Measurements from ENCODE around the gene TMEM184B. TPM values are rescaled to one million over a fixed set of nuclear protein-coding genes. Genes with fewer than 3 reads are reported as not detected.

Gene TMEM184B
- total RNA-seq, 6 experiments from 2014 or later, result 7.9 to 42.6 (median 16.9) TPM

DNA sequence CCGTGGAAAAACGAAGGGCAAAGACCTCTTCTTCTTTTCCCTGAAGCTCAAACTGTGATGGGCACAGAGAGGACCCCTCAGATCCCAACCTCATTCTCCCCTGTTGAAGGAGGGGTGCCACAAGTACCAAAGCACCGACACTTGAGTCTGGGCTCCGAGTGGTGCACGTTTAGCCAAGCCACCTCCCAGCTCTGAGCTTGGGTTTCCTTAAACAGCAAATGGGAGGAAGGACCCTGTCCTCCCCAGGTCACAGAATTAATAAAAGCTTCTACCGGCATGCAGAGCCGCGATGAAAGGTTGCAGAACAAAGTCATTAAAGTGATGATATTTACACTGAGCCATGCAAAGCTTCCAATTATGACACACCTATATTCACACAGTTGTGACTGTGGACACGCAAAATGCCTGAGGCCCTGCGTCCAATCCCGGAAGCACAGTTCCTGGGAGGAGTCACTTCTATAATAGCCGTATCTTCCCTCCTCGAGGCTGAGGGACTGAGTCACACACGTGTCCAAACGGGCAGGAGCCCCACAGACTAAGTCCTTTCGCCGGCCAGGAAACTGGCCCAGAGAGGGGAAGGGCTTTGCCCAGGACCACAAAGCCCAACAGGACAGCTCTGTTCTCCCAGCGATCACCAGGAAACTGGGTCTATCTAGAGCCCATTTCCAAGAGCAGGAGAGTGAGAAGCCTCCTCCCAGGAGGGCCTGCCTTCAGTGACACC is 45.3 kb upstream of the TMEM184B start:
- ATAC-seq (peak; percentile 16 to 49 (median 34)), DNase-seq (peak in 1 of 3 donors; percentile 58)
- intact Hi-C loops (cut with DNase I), result no loop called here
- Histone ChIP-seq H3K4me1 (peaks cover 0 to 7% (median 0%) of the 10 kb centered on the region in 4 donors), H3K4me3 (peak overlapping the region in 2 of 3 donors; percentile 20 to 66), H3K27ac (peak overlapping the region; percentile 61 to 86 (median 84)), H3K9me3 (no peaks in the 10 kb centered on the region), H3K36me3 (no peaks in the 10 kb centered on the region), H3K27me3 (no peaks in the 10 kb centered on the region)
- 51% methylated on average over 11 of the region's 18 CpGs for WGBS (ENCODE audit: insufficient coverage, low coverage, low lambda C conversion rate, missing lambda C conversion rate)
- TF ChIP-seq CTCF (IDR thresholded peaks at IDR 0.05), result no peak
- TF ChIP-seq POLR2A (IDR thresholded peaks at IDR 0.05), result no peak

DNA sequence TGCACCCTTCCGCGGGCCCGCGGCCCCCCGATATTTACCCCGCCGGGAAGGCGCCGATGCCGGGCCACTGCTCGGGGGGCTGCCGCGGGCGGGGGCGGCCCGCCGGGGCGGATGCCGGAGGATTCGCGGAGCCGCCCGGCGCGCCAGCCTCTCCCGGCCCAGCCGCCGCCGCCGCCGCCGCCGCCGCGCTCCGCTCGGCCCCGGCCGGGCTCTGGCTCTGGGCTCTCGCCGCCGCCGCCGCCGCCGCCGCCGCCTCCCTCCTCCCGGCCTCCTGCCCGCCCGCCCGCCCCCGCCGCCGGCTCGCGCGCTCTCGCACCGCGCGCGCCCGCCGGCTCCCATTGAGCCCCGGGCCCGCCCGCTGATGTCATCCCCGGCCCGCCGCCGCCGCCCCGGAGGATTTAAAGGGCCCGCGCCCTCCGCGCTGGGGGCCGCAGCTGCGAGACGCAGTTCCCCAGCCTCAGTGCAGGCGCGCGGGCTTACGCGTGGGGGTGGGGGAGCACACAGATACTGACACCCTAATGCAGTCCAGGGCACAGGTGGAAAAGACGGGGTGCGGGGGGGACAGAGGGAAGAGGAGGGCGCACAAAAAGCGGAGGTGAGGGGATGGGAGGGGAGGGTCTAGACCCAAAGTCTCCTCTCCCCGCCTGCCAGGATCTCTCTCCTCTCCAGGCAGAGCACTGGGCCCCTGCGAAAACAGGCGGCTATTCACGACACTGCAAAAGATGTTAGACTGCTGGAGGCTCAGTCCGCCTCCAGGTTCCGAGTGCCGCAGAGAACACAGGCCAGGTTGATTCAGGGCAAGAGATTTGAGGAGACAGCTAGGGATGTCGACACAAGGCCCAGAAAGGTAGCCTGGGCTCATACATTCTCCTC is 44.5 kb upstream of the TMEM184B start, which contains the start of gene CSNK1E:
CSNK1E (minus strand) TSS at position 312 of the 873 bp plus-strand sequence. CDS start 3,276 bp downstream, outside the sequence.
- Histone ChIP-seq H3K27ac (peak within 1 kb of the TSS; percentile 86 to 95 (median 89)), H3K4me3 (peak within 1 kb of the TSS; percentile 57 to 70 (median 66)), H3K4me1 (peaks cover 0 to 7% (median 0%) of the 10 kb centered on the region in 4 donors), H3K9me3 (no peaks in the 10 kb centered on the region), H3K27me3 (no peaks in the 10 kb centered on the region), H3K36me3 (no peaks in the 10 kb centered on the region)
- DNase-seq (peak; percentile 81 to 85 (median 82)), ATAC-seq (peak; percentile 64 to 77 (median 72))
- WGBS (ENCODE audit: insufficient coverage, low coverage, low lambda C conversion rate, missing lambda C conversion rate), result 6% methylated on average over 31 of the region's 98 CpGs
- TF ChIP-seq POLR2A (IDR thresholded peaks at IDR 0.05) (peak; percentile 12), CTCF (IDR thresholded peaks at IDR 0.05) (no peak)
- intact Hi-C loops (cut with DNase I), result no loop called here

GRCh38 chr22:38316364-38317121 is 43.7 kb upstream of the TMEM184B start:
- H3K36me3 ChIP-seq, result no peaks in the 10 kb centered on the region
- DNase-seq, result peak in 2 of 3 donors; percentile 65 to 78

More at GRCh38 chr22:38316364-38317121, 43.7 kb upstream of the TMEM184B start:
- intact Hi-C loops (cut with DNase I), result no loop called here
- WGBS (ENCODE audit: insufficient coverage, low coverage, low lambda C conversion rate, missing lambda C conversion rate), result 0% methylated on average over 9 of the region's 52 CpGs
- peak overlapping the region; percentile 57 to 70 (median 66) for H3K4me3 ChIP-seq
- TF ChIP-seq POLR2A (IDR thresholded peaks at IDR 0.05), result peak; percentile 23
- TF ChIP-seq CTCF (IDR thresholded peaks at IDR 0.05), result no peak
- H3K9me3 ChIP-seq, result no peaks in the 10 kb centered on the region
- peaks cover 0 to 7% (median under 1%) of the 10 kb centered on the region in 4 donors for H3K4me1 ChIP-seq
- peak overlapping the region; percentile 86 to 95 (median 89) for H3K27ac ChIP-seq
- H3K27me3 ChIP-seq, result no peaks in the 10 kb centered on the region
- peak; percentile 42 to 69 (median 60) for ATAC-seq
